MV-4-11 (cell line): ENCODE data around the gene ALPL.

Experiments used
- DNase-seq: peaks from one replicate; lab custom pipeline; 2025; lab: John Stamatoyannopoulos, UW

Gene ALPL

GRCh38 chr1:21618561-21619374, 109.5 kb downstream of the ALPL start:
- DNase-seq: no peak

GRCh38 chr1:21619375-21619947, 110.2 kb downstream of the ALPL start:
- DNase-seq: no peak

- no peak for DNase-seq
Observed at GRCh38 chr1:21620011-21620410, 110.8 kb downstream of the ALPL start.

- DNase-seq: no peak
Observed at GRCh38 chr1:21620496-21620895, 111.3 kb downstream of the ALPL start.

GRCh38 chr1:21621051-21621450, 111.8 kb downstream of the ALPL start:
- DNase-seq: no peak

GRCh38 chr1:21621761-21622436, 112.7 kb downstream of the ALPL start:
- no peak for DNase-seq

- no peak for DNase-seq
Observed at GRCh38 chr1:21622466-21623315, 113.5 kb downstream of the ALPL start.

- DNase-seq: no peak
Observed at GRCh38 chr1:21623410-21623961, 114.3 kb downstream of the ALPL start.

GRCh38 chr1:21624571-21625389, 115.6 kb downstream of the ALPL start:
- no peak for DNase-seq

- no peak for DNase-seq
Observed at GRCh38 chr1:21625390-21626190, 116.4 kb downstream of the ALPL start.

GRCh38 chr1:21626921-21627339, 117.7 kb downstream of the ALPL start:
- DNase-seq: peak; percentile 61
